Activated naive CD4-positive, alpha-beta T cell treated with anti-CD3 and anti-CD28 coated beads, Interleukin-2, amount 50 U/mL, for 16 hours (primary cell): ENCODE measurements around the gene SHH.
"Not testable (repeated sequence)": the region's sequence is repeated elsewhere in the genome, so short reads cannot be mapped to it uniquely, and the experiment has no call there.

Experiments used
- DNase-seq: peaks from one replicate; pipeline ENCODE4 v3.0.0-alpha.2; 2020

Gene SHH

GRCh38 chr7:155818820-155819168 lies 6.5 kb upstream of the SHH start:
- DNase-seq = no peak

DNA sequence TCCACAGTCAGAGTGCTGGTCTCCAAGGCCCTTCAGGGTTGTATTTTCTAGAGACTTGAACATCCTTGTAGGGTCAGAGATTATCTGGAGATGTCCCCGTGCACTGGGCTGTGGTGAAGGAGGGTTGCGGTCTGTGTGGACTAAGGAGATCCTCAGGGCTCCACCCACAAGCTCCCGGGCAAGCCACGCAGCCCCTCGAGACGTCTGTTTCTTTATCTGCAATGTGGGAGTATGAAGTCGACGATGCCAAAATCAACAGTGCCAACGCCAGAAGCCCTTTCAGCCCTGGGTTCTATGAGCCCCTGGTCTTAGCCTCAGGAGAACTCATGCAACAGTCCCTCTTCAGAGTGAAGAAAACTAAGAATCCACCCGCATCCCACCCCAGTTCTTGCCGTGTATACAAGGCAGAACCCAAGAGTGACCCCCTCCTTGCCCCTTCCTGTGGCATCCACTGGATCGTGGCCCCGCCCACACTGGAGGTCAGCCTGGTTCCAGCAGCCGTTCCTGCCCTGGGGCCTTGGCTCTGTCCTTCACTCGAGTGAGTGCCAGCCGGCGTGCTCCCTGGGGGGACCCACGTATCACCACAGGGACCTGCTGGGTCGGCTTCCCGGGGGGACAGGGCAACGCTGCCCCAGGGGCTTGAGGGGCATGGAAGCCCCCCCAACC lies 6.0 kb upstream of the SHH start:
- DNase-seq = no peak

- not testable (repeated sequence) for DNase-seq
These were observed 5.3 kb upstream of the SHH start for GRCh38 chr7:155817515-155817914.

DNA sequence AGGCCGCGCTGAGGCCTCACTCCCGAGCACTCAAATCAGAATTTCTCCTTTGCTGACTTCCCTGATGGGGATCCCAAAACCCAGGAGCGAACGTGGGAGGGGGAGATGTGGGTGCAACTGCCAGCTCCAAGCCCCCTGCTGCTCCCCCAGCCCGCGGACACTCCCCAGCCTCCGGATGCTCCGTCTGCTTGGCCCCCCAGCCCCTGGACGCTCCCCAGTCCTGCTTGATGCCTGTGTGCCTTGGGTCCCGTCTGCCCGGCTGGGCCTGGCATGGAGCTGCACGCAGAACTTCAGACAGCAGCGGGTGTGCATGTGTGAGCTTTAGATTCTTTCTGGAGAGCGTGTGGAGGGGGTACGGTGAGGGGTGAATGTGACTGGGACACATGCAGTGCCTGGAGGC lies 4.7 kb upstream of the SHH start:
- DNase-seq = no peak

GRCh38 chr7:155816192-155816508 lies 3.9 kb upstream of the SHH start:
- DNase-seq = no peak

GRCh38 chr7:155815332-155816191 lies 3.3 kb upstream of the SHH start:
- DNase-seq = peak; percentile 58

- DNase-seq = no peak
These were observed 2.3 kb upstream of the SHH start for GRCh38 chr7:155814316-155815276.

DNA sequence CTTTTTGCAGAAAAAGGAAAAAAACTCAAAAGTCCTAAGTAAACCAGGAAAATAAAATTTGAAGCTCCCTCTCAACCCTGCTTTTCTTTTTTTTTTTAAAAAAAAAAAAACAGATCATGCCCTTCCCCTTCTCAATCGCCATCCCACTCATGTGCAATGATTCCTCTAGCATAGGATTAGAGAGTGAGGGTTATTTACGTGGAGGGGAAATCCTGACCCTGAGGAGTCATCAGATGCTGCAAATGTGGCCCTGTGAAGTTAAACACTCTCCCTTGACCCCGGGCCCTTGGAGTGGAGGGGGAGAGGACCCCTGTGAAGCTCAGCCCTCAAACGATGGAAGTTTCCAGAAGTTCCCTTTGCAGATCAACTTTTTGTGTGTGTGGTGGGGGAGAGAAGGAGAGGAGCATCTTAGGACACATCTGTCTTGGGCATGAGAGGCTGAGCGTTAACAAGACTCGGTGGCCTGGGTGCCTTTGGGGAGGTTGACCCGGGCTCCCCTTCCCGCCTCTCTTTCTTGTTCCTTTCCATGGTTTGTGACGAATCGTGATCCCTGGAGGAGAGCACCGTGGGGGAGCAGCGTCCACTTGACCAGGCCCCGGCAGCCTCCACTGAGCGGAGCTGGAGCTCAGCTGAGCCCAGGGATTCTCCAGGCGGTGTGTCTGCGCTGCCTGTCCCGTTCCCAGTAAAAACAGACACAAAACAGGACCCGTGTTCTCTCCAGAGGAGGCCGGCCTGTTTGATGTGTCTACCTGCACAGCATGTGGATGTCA lies 1.5 kb upstream of the SHH start:
- DNase-seq = no peak

DNA sequence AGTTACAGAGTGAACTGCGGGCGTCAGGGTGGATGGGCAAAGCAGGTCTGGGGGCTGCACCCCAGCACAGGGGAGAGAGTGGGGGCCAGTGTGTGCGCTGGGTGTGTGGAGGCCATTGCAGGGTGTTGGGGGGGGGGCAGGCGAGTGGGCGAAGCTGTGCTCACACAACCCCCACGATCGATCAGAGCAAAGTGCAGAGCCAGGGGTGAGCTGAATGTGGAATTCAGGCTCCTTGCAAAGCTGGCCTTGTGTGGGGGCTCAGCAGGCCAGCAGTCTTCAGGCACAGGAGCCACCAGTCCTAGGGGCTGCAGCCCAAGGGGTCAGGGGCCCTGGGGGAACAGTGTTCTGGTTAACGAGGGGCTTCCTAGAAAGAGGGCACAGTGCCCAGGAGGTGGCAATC lies 862 bp upstream of the SHH start:
- no peak for DNase-seq

- no peak for DNase-seq
These were observed 736 bp downstream of the SHH start for GRCh38 chr7:155811560-155811894.

- DNase-seq = no peak
These were observed 1.3 kb downstream of the SHH start for GRCh38 chr7:155810770-155811559.

DNA sequence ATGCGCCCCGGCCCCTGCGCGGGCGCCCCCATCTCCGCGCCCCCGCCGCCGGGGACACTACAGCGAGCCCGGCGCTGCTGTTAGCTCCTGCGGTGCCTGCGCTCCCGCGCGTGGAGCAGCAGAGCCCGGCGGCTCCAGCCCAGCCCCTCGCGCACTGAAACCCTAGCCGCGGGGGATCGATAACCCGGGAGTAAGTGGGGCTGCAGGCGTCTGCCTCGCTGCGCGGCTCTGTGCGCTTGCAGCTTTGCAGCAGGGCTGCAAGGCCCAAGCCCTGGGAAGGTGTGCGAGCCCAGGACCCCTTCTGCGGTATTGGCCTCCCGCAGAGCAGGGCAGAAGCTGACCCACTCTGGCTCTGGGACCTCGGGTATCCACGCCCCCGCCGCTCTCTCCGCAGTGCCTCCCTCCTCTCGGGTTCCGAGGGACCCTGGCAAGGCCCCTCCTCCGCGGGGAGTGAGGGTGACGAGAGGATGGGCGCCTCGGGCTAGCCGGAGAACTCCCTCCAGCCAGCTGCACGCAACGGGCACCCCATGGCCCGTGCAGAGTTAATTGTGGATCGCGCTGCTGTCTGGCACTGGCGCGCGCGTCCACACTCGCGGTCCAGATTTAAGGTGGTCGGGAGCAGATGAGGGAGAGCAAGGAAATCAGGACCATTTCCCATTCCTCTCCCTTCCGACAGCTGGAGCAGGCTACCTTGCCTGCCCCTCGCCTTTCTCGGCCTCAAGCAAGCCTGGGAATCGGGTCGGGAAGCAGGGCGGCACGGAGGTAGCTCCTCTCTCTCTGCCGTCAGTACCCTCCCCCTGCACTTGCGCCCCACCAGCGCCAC lies 2.1 kb downstream of the SHH start:
- DNase-seq = no peak

DNA sequence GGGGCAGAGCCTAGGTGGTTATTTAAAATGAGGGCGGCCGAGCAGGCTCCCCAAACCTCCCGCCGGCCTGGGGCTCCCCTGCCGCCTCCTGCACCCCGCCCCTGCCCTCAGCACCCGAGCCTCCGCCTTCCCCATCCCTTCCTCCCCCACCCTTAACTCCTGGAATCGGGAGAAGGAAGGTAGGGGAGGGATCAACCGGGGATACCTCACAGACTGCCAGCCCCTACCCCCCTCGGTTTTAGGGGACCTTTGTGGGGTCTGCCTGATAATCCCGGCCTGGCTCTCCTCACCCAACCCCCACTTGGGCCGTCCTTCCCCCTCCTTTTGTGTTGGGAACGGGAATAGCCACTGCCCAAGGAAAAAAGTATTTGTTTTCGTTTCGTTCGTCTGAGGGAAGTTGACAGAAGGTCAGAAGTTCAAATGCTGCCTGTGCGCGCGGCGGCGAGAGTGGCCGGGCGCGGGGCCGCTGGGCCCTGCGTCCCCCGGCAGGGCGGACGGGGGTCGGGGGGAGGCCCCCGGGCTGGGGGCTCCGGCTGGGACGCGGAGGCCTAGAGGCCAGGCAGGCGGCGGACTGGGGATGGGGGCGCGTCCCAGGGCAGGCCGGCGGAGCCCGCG lies 2.8 kb downstream of the SHH start:
- DNase-seq = no peak

GRCh38 chr7:155808549-155809331 lies 3.5 kb downstream of the SHH start:
- DNase-seq = no peak

DNA sequence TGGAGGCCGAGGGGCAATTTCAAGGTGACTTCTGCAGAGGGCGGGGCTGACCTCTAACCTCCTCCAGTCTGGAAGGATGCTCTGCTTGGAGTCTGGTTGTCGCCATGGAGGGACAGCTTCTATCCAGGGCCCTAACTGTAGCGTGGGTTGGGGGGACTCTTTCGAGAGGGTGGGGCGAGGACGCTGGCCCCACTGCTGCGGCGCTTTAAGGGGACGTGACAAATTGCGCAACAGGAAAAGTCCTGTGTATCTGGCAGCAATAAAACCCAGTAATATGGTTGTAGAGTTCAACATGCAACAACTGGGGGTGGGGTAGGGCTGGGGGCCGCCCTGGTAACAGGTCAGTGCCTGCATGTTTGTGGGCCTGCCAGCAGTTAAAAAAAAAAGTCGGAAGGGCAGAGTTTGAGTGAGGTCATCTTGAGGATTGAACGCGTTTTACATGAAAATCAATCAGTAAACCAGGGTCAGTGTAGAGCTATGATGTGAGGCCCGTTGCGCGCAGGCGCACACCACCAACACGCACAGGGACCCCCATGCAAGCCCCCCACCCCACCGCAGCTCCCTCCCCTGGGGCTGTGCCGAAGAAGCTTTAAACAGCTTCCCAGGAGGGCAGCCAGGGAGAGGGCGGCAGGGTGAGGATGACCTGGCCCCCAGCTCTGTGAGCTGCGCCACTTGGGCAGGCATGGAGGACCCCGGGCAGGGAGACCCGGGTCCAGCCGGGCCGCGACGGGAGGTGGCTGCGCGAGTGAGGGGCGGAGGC lies 4.3 kb downstream of the SHH start:
- no peak for DNase-seq

DNA sequence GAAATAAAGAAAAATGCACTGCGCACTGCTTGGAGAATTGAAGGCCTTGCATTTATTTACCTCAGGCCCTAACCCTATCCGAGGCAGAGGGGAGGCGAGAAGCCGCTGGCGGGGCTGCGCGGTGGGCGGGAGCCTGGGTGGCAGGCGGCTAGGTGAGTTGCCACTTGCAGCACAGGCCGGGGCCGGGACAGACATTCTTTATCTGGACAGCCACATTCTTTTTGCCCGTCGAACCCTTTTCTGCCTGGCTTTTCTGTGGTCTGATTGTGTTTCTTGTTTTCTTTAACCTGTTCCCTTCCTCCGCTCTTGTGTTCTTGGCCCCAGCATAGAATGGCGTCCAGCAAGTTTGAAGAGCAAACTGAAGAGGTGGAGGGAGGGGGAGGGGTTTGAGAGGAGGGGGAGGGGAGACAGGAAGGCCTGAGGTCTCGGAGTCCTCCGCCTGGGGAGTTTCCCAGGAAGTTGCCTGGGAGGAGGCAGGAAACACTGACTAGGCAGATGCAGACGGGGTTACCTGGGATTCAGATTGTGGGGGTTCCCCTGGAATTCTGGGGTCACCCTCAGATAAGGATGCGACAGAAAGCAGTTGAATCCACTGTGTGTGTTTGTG lies 5.1 kb downstream of the SHH start:
- no peak for DNase-seq

DNA sequence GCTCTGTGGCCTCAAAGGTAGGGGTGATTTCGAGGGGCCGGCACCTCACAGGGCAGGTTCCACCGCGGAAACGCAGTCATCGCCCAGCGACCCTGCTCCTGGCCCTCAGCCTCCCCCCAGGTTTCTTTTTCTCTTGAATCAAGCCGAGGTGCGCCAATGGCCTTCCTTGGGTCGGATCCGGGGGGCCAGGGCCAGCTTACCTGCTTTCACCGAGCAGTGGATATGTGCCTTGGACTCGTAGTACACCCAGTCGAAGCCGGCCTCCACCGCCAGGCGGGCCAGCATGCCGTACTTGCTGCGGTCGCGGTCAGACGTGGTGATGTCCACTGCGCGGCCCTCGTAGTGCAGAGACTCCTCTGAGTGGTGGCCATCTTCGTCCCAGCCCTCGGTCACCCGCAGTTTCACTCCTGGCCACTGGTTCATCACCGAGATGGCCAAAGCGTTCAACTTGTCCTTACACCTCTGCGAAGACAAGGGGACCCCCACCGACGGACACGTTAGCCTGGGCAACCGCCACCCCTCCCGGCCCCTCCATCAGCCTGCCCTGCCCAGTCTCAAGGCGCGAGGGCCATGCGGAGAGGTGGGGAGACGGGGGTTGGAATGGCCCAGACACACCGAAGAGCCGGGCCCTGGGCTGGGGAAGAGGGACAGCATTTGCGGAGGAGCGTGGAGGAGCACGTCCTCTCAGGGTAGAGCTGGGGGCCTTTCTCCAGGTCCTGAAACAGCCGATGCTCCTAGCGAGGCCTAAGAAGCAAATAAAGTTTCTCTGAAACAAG lies 6.0 kb downstream of the SHH start:
- DNase-seq = no peak

DNA sequence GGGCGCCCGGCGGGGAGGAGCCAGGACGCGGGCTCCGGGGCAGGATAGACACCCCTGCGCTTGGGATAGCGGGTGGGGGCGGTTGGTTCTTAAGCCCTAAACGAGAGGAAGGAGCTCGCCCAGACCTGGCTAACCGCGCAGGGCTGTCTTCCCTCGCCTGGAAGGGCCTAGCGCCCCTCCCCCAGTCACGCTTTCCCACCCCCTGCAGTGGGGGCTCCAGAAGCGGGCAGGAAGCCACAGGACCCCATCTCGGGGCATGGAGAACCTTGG lies 6.5 kb downstream of the SHH start:
- no peak for DNase-seq
